ENCODE data around the gene BBS1. TPM values are rescaled to one million over a fixed set of nuclear protein-coding genes. Genes with fewer than 3 reads are reported as not detected.

BBS1 gene
- total and polyA plus RNA-seq, 10 donors, result 5.2 to 60.5 (median 30.2) TPM

DNA sequence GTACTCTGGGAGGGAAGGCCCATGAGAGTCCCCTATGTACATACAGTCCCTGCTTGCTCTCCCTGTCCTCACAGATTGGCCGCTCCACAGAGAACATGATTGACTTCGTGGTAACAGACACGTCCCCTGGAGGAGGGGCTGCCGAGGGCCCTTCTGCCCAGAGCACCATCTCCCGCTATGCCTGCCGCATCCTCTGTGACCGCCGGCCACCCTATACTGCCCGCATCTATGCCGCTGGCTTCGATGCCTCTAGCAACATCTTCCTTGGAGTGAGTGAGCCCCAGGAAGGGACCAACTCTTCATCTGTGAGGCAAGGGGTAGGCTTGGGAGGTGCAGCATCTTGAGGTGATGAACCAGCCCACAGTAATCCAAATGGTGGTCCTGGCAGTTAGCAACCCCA is 37.3 kb upstream of the BBS1 start:
- no peak for DNase-seq
- TF ChIP-seq, protein P1, sequence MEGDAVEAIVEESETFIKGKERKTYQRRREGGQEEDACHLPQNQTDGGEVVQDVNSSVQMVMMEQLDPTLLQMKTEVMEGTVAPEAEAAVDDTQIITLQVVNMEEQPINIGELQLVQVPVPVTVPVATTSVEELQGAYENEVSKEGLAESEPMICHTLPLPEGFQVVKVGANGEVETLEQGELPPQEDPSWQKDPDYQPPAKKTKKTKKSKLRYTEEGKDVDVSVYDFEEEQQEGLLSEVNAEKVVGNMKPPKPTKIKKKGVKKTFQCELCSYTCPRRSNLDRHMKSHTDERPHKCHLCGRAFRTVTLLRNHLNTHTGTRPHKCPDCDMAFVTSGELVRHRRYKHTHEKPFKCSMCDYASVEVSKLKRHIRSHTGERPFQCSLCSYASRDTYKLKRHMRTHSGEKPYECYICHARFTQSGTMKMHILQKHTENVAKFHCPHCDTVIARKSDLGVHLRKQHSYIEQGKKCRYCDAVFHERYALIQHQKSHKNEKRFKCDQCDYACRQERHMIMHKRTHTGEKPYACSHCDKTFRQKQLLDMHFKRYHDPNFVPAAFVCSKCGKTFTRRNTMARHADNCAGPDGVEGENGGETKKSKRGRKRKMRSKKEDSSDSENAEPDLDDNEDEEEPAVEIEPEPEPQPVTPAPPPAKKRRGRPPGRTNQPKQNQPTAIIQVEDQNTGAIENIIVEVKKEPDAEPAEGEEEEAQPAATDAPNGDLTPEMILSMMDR (IDR thresholded peaks at IDR 0.05 in 8 of 11, conservative IDR thresholded peaks at IDR 0.05 in 3 of 11), result no peak
- TF ChIP-seq POLR2A (IDR thresholded peaks at IDR 0.05), result no peak
- no peak for TF ChIP-seq POLR2AphosphoS5 (IDR thresholded peaks at IDR 0.05)
- Histone ChIP-seq H3K36me3 (peaks cover 0 to 49% (median 13%) of the 10 kb centered on the region in 6 donors), H3K9me3 (no peaks in the 10 kb centered on the region), H3K27me3 (replicated peaks in 1 of 7) (no peaks in the 10 kb centered on the region), H3K4me3 (no peak overlapping the region), H3K27ac (no peak overlapping the region), H3K4me1 (peaks cover 2 to 26% (median 16%) of the 10 kb centered on the region in 6 donors)
- intact Hi-C loops (cut with DNase I; ENCODE audit: low total_unique reads), result no loop called here
- WGBS, 5 donors, result 90 to 96% (median 95%) methylated on average over 11 of the region's 11 CpGs

DNA sequence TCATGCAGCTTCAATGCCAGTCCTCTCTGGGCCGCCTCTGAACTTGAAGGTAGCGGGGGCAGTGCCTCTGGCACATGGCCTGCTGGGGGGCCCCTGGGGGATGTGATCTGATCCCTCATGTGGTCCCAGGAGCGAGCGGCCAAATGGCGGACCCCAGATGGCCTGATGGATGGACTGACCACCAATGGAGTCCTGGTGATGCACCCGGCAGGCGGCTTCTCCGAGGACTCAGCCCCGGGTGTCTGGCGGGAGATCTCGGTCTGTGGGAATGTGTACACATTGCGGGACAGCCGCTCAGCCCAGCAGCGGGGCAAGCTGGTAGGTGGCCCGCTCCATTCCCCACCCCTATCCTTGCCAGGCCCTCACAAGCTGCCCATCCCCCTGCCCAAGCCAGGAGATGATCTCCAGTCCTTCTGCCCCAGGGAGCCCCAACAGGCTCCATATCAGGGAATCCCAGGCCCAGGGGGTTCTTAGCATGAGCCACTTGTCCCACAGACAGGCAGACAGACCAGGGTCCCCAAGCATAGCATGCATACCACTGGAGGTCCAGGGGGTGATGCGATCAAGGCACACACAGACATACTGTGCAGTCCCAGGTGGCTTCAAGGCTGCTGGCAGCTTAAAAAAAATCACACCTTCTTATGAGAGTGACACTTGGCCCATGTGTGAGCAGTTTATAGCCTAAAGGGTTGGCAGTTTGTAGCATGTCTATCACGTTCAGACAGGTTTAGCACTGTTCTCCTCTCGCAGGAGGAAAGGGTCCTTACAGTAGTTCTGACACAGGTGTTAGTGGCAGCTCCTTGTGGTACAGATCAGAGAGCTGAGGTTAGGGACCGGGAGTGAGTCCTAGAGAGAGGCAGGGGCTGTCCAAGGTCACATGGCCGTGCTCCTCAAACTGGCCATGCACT is 36.6 kb upstream of the BBS1 start:
- DNase-seq, result no peak
- Histone ChIP-seq H3K9me3 (no peaks in the 10 kb centered on the region), H3K36me3 (peaks cover 0 to 49% (median 13%) of the 10 kb centered on the region in 6 donors), H3K4me1 (peaks cover 2 to 26% (median 13%) of the 10 kb centered on the region in 6 donors), H3K27me3 (replicated peaks in 1 of 7) (no peaks in the 10 kb centered on the region), H3K4me3 (no peak overlapping the region), H3K27ac (no peak overlapping the region)
- peak in 1 of 3 donors; percentile 16 for TF ChIP-seq POLR2AphosphoS5 (IDR thresholded peaks at IDR 0.05)
- TF ChIP-seq POLR2A (IDR thresholded peaks at IDR 0.05), result no peak
- intact Hi-C loops (cut with DNase I; ENCODE audit: low total_unique reads), result no loop called here
- 85 to 93% (median 92%) methylated on average over 18 to 20 of the region's 20 CpGs for WGBS, 5 donors

DNA sequence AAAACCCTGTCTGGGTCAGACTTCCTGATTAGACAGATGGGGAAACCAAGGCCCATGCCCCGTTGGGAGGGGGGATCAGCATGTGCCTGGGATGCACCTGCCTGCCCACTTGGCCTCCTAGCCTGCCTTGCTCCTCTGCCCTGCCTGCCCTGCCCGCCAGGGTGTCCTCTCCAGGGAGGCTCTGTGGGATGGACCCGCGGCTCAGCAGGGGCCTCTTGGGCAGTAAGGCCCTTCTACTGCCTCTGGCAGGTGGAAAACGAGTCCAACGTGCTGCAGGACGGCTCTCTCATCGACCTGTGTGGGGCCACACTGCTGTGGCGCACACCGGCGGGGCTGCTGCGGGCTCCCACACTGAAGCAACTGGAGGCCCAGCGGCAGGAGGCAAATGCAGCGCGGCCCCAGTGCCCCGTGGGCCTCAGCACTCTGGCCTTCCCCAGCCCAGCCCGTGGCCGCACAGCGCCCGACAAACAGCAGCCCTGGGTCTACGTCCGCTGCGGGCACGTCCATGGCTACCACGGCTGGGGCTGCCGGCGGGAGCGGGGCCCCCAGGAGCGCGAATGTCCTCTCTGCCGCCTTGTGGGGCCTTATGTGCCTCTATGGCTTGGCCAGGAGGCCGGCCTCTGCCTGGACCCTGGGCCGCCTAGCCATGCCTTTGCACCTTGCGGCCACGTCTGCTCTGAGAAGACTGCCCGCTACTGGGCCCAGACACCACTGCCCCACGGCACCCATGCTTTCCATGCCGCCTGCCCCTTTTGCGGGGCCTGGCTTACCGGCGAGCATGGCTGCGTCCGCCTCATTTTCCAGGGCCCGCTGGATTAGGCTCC is 34.9 kb upstream of the BBS1 start:
- Histone ChIP-seq H3K27me3 (replicated peaks in 1 of 7) (no peaks in the 10 kb centered on the region), H3K9me3 (no peaks in the 10 kb centered on the region), H3K4me1 (peaks cover 8 to 23% (median 18%) of the 10 kb centered on the region in 6 donors), H3K36me3 (peaks cover 0 to 49% (median 13%) of the 10 kb centered on the region in 6 donors), H3K27ac (no peak overlapping the region), H3K4me3 (no peak overlapping the region)
- DNase-seq, result no peak
- TF ChIP-seq POLR2AphosphoS5 (IDR thresholded peaks at IDR 0.05) (no peak), POLR2A (IDR thresholded peaks at IDR 0.05) (no peak)
- TF ChIP-seq, protein P1 (IDR thresholded peaks at IDR 0.05 in 8 of 11, conservative IDR thresholded peaks at IDR 0.05 in 3 of 11), result no peak
- 93 to 95% (median 94%) methylated on average over 14 to 44 of the region's 44 CpGs for WGBS, 5 donors
- intact Hi-C loops (cut with DNase I; ENCODE audit: low total_unique reads), result no loop called here

DNA sequence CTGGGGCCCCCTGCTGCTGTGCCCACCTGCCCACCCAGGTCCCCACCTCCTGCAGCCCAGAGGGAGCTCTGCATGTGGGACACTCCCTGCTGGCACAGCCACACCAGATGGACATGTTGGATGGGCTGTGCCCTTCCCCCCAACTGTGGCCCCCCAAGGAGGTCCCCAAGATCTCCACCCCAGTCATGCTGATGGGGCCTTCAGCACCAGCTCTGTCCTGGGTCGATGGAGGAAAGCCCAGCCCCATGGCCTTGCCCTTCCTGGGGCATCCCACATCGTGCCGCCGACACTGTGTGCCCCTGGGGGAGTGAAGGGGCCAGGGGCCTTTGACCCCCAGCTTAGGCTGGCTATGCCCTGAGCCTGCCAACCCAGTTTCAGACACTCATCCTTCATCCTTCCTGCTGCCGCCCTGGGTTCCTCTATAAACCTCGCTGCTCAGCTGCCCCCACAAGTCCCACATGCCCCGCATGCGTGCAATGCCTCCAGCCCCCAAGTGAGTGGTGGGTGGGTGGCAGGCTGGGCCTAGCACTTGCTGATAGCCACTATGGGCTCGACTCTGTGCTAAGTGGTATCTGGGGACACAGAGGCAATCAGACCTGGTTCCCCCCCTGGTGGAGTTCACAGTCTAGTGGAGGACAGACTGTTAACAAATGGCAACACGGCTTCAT is 34.1 kb upstream of the BBS1 start:
- intact Hi-C loops (cut with DNase I; ENCODE audit: low total_unique reads), result no loop called here
- TF ChIP-seq POLR2A (IDR thresholded peaks at IDR 0.05), result no peak
- TF ChIP-seq, protein P1 (IDR thresholded peaks at IDR 0.05 in 8 of 11, conservative IDR thresholded peaks at IDR 0.05 in 3 of 11), result no peak
- TF ChIP-seq POLR2AphosphoS5 (IDR thresholded peaks at IDR 0.05), result no peak
- 77 to 87% (median 80%) methylated on average over 7 to 10 of the region's 10 CpGs for WGBS, 5 donors
- H3K27me3 ChIP-seq (replicated peaks in 1 of 7), result no peaks in the 10 kb centered on the region
- H3K36me3 ChIP-seq, result peaks cover 0 to 46% (median 13%) of the 10 kb centered on the region in 6 donors
- no peaks in the 10 kb centered on the region for H3K9me3 ChIP-seq
- no peak overlapping the region for H3K27ac ChIP-seq
- peaks cover 14 to 31% (median 25%) of the 10 kb centered on the region in 6 donors for H3K4me1 ChIP-seq
- DNase-seq, result no peak
- H3K4me3 ChIP-seq, result no peak overlapping the region
